A549 (cell line): ENCODE results near the gene SMIM21. TPM values are rescaled to one million over a fixed set of nuclear protein-coding genes. Genes with fewer than 3 reads are reported as not detected.

Experiments
- ATAC-seq, 2 experiments: fragments of 200-7000 bp in 1 of 2; fragments of >200 bp in 1 of 2; cut with Nextera tagmentation in 1 of 2; cut with Tn5 transposase in 1 of 2; 3 replicates each; pipeline versions ENCODE4 v1.8.0 to v1.9.1; 2018 to 2020; ENCODE audit warnings: mild to moderate bottlenecking in 1 of 2, moderate library complexity in 1 of 2
- CTCF ChIA-PET: fragments of 300-600 bp; sonication (Branson Sonifier 250); formaldehyde crosslinking; extraction: SDS; loops from one replicate; lab custom pipeline; 2021; ENCODE audit warnings: antibody characterized with exemption, inconsistent platforms; lab: Yijun Ruan, JAX
- POLR2A ChIA-PET: fragments of 350-600 bp; formaldehyde crosslinking; extraction: SDS; loops from one replicate; lab custom pipeline; 2021; ENCODE audit warnings: antibody characterized with exemption, inconsistent platforms; lab: Yijun Ruan, JAX
- DNase-seq, 2 experiments: peaks; one replicate each; pipeline versions ENCODE4 v3.0.0 to v3.0.0-alpha.2; 2011 to 2016; ENCODE audit warnings: low read depth in 1 of 2, low spot score in 1 of 2
- FAIRE-seq: peaks from 2 replicates; lab custom pipeline; 2011; peaks lifted over from hg19 to GRCh38; lab: Jason Lieb, UNC
- H3K27ac ChIP-seq, 2 experiments: fragments of >200 bp; sonication (Bioruptor Twin); formaldehyde crosslinking; 3 replicates each; pipeline ENCODE4 v1.5.1; 2016 to 2017
- H3K4me1 ChIP-seq: fragments of >200 bp; sonication (Bioruptor Twin); formaldehyde crosslinking; 3 replicates; pipeline ENCODE4 v1.6.1; 2016
- H3K4me2 ChIP-seq: fragments of >200 bp; sonication (Bioruptor Twin); formaldehyde crosslinking; 3 replicates; pipeline ENCODE4 v1.6.1; 2016
- H3K4me3 ChIP-seq: fragments of >200 bp; sonication (Bioruptor Twin); formaldehyde crosslinking; 3 replicates; pipeline ENCODE4 v1.5.1; 2016
- H3K9me3 ChIP-seq: fragments of >200 bp; sonication (Bioruptor Twin); formaldehyde crosslinking; 3 replicates; pipeline ENCODE4 v1.6.1; 2016
- CEBPB ChIP-seq, 2 experiments: fragments of >200 bp in 1 of 2; sonication (Bioruptor Twin) in 1 of 2; formaldehyde crosslinking in 1 of 2; IDR thresholded peaks; 2 replicates each; pipeline ENCODE4 v1.6.1; 2012 to 2016
- CHD2 ChIP-seq: fragments of 150-350 bp; IDR thresholded peaks from 2 replicates; pipeline ENCODE4 v1.6.1; 2014; ENCODE audit warnings: low read length; ENCODE audit not compliant: partially characterized antibody
- E2F6 ChIP-seq: IDR thresholded peaks from 2 replicates; pipeline ENCODE4 v1.6.1; 2012; ENCODE audit warnings: low read depth, borderline replicate concordance
- EHF ChIP-seq: fragments of 250-450 bp; sonication (Bioruptor Pico); IDR thresholded peaks from 2 replicates; pipeline ENCODE4 v1.5.0; 2020; ENCODE audit warnings: mild to moderate bottlenecking
- ESRRA ChIP-seq: fragments of 150-350 bp; IDR thresholded peaks from 2 replicates; pipeline ENCODE4 v1.6.1; 2014; ENCODE audit warnings: mild to moderate bottlenecking, low read length, borderline replicate concordance
- FOSL2 ChIP-seq, 2 experiments: fragments of 450-650 bp in 1 of 2; fragments of >200 bp in 1 of 2; sonication (Bioruptor Twin) in 1 of 2; formaldehyde crosslinking; IDR thresholded peaks; 2 replicates each; pipeline versions ENCODE4 v1.5.0 to v1.6.1; 2016 to 2020; ENCODE audit warnings: mild to moderate bottlenecking in 1 of 2, moderate library complexity in 1 of 2
- GATA3 ChIP-seq: IDR thresholded peaks from 2 replicates; pipeline ENCODE4 v1.6.1; 2012; ENCODE audit warnings: borderline replicate concordance
- HES2 ChIP-seq: fragments of >200 bp; sonication (Bioruptor Twin); formaldehyde crosslinking; IDR thresholded peaks from 2 replicates; pipeline ENCODE4 v1.6.1; 2016
- JUNB ChIP-seq: fragments of >200 bp; sonication (Bioruptor Twin); formaldehyde crosslinking; IDR thresholded peaks from 2 replicates; pipeline ENCODE4 v1.6.1; 2016
- NFE2L2 ChIP-seq: fragments of 150-350 bp; conservative IDR thresholded peaks from 2 replicates; pipeline ENCODE4 v1.6.1; 2014; ENCODE audit warnings: low read length
- RAD21 ChIP-seq, 2 experiments: fragments of >200 bp in 1 of 2; sonication (Bioruptor Twin) in 1 of 2; formaldehyde crosslinking in 1 of 2; IDR thresholded peaks in 1 of 2; conservative IDR thresholded peaks in 1 of 2; 2 replicates in 1 of 2; 3 replicates in 1 of 2; pipeline ENCODE4 v1.6.1; 2012 to 2018; ENCODE audit warnings: inconsistent platforms in 1 of 2
- RCOR1 ChIP-seq: fragments of 150-350 bp; IDR thresholded peaks from 2 replicates; pipeline ENCODE4 v1.6.1; 2014; ENCODE audit warnings: antibody characterized with exemption, low read length, low read depth
- RNF2 ChIP-seq: fragments of 200-600 bp; sonication (generic); IDR thresholded peaks from 2 replicates; pipeline ENCODE4 v1.6.1; 2016; ENCODE audit warnings: low read depth, mild to moderate bottlenecking, antibody characterized with exemption, moderate library complexity, borderline replicate concordance
- SMC3 ChIP-seq: fragments of >200 bp; sonication (Bioruptor Twin); formaldehyde crosslinking; IDR thresholded peaks from 3 replicates; pipeline ENCODE4 v1.6.1; 2018; ENCODE audit warnings: inconsistent platforms
- ZC3H11A ChIP-seq: fragments of 450-650 bp; IDR thresholded peaks from 2 replicates; pipeline ENCODE4 v1.6.1; 2014; ENCODE audit warnings: antibody characterized with exemption, mild to moderate bottlenecking
- ZFP36 ChIP-seq: fragments of 450-650 bp; IDR thresholded peaks from 2 replicates; pipeline ENCODE4 v1.6.1; 2014; ENCODE audit warnings: borderline replicate concordance; ENCODE audit not compliant: partially characterized antibody
- ZSCAN20 ChIP-seq: fragments of 250-450 bp; sonication (Bioruptor Pico); IDR thresholded peaks from 2 replicates; pipeline ENCODE4 v1.8.0; 2022; ENCODE audit warnings: mild to moderate bottlenecking, moderate library complexity
- WGBS: methylation state at CpG from one replicate; pipeline ENCODE4 v1.1.6; 2017; ENCODE audit errors: missing lambda C conversion rate; 5-methylcytosine and 5-hydroxymethylcytosine counted together
- polyA plus RNA-seq, 4 experiments: library from polyadenylated mRNA; depleted of rRNA in 3 of 4; stranded (reverse); fragments of >200 nt; fragmentation: RNase III in 1 of 4; extraction: RNeasy Plus Mini Kit Qiagen cat#74134 plus additional on column Dnase treatment in 1 of 4; gene quantifications; 2 replicates in 3 of 4; 3 replicates in 1 of 4; pipeline ENCODE4 v1.2.3, GENCODE V29; 2011 to 2017
- TF ChIP-seq, protein P1 (sequence below): fragments of 450-650 bp; IDR thresholded peaks from 2 replicates; pipeline ENCODE4 v1.6.1; 2014; ENCODE audit warnings: antibody characterized with exemption
- TF ChIP-seq, protein P2 (sequence below): fragments of 150-350 bp; IDR thresholded peaks from 2 replicates; pipeline ENCODE4 v1.6.1; 2014; ENCODE audit warnings: low read depth, mild to moderate bottlenecking, low read length
- TF ChIP-seq, protein P3 (sequence below): fragments of 200-600 bp; sonication (generic); IDR thresholded peaks from 2 replicates; pipeline ENCODE4 v1.6.1; 2016; ENCODE audit warnings: antibody characterized with exemption, mild to moderate bottlenecking, moderate library complexity

The SMIM21 gene
- polyA plus RNA-seq, 2 of the 4 experiments (the other 2 are of a cell fraction): not detected

GRCh38 chr18:75384144-75384543, 43.4 kb downstream of the SMIM21 start (continued):
- TF ChIP-seq E2F6 (no peak), FOSL2 (IDR thresholded peaks at IDR 0.05) (no peak), FOSL2 (CRISPR knock-in tag; IDR thresholded peaks at IDR 0.05) (no peak), HES2 (no peak), ZC3H11A (no peak), NFE2L2 (no peak), RNF2 (no peak), ZFP36 (no peak)

DNA sequence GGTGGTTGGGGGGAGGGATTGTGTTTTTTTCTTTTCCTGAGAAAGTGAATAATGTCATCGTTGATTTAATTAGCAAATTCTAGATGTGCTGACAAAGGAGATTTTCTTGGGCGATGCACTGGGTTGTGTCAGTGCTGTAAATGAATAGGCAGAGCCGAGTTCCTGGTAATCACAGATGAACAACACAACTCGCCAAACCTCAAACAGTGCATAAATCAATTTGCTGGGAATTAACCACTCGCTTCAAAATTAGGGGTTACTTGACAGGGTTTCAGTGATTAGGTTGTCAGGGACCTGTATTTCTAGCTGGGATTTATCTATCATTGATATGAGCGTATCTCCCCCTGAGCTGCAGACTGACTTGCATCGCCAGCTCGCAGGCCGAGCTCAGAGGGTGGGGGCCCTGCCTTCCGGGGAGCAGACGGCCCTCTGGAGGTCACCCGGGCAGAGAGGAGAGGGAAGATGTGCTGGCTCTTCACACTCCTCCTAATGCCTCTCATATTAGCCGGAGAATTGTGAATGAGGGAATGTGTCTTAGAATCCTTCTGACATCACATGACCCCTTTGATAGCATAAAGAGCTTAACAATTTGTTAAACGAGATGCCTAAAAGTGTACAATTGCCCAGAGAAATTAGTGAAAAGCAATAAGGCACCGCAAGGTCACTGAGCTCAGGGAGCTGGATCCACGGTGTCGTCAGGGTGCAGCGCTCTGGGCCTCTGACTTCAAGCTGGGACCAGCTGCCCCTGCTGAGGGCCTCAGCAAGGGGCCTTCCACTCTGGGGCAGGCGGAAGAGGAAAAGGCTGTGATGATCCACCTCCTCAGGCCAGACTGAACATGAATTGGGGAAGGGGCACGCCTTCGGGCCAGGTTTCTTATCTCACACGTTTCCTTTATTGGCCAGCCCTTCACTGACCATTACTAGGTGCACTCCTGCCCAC, 48.9 kb downstream of the SMIM21 start:
- ATAC-seq: no peak
- ChIA-PET POLR2A (no interaction called here), CTCF (no interaction called here)
- Histone ChIP-seq H3K4me2 (no peak overlapping the region), H3K4me1 (no peaks in the 10 kb centered on the region), H3K27ac (no peak overlapping the region), H3K4me3 (no peak overlapping the region), H3K9me3 (no peaks in the 10 kb centered on the region)
- no peak for TF ChIP-seq CEBPB (IDR thresholded peaks at IDR 0.05)
- no peak for TF ChIP-seq RCOR1
- TF ChIP-seq FOSL2 (IDR thresholded peaks at IDR 0.05): no peak
- no peak for TF ChIP-seq FOSL2 (CRISPR knock-in tag; IDR thresholded peaks at IDR 0.05)
- TF ChIP-seq SMC3: no peak
- no peak for TF ChIP-seq HES2
- TF ChIP-seq GATA3: no peak
- TF ChIP-seq, protein P1, sequence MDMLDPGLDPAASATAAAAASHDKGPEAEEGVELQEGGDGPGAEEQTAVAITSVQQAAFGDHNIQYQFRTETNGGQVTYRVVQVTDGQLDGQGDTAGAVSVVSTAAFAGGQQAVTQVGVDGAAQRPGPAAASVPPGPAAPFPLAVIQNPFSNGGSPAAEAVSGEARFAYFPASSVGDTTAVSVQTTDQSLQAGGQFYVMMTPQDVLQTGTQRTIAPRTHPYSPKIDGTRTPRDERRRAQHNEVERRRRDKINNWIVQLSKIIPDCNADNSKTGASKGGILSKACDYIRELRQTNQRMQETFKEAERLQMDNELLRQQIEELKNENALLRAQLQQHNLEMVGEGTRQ: no peak
- TF ChIP-seq, protein P2, sequence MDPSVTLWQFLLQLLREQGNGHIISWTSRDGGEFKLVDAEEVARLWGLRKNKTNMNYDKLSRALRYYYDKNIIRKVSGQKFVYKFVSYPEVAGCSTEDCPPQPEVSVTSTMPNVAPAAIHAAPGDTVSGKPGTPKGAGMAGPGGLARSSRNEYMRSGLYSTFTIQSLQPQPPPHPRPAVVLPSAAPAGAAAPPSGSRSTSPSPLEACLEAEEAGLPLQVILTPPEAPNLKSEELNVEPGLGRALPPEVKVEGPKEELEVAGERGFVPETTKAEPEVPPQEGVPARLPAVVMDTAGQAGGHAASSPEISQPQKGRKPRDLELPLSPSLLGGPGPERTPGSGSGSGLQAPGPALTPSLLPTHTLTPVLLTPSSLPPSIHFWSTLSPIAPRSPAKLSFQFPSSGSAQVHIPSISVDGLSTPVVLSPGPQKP: no peak
- TF ChIP-seq CHD2: no peak
- no peak for TF ChIP-seq ZSCAN20
- no peak for TF ChIP-seq JUNB
- no peak for TF ChIP-seq ZFP36
- no peak for TF ChIP-seq ESRRA
- no peak for TF ChIP-seq EHF (CRISPR knock-in tag)
- no peak for TF ChIP-seq RAD21 (conservative IDR thresholded peaks at IDR 0.05 in 1 of 2, IDR thresholded peaks at IDR 0.05 in 1 of 2)
- TF ChIP-seq RNF2: no peak
- TF ChIP-seq, protein P3, sequence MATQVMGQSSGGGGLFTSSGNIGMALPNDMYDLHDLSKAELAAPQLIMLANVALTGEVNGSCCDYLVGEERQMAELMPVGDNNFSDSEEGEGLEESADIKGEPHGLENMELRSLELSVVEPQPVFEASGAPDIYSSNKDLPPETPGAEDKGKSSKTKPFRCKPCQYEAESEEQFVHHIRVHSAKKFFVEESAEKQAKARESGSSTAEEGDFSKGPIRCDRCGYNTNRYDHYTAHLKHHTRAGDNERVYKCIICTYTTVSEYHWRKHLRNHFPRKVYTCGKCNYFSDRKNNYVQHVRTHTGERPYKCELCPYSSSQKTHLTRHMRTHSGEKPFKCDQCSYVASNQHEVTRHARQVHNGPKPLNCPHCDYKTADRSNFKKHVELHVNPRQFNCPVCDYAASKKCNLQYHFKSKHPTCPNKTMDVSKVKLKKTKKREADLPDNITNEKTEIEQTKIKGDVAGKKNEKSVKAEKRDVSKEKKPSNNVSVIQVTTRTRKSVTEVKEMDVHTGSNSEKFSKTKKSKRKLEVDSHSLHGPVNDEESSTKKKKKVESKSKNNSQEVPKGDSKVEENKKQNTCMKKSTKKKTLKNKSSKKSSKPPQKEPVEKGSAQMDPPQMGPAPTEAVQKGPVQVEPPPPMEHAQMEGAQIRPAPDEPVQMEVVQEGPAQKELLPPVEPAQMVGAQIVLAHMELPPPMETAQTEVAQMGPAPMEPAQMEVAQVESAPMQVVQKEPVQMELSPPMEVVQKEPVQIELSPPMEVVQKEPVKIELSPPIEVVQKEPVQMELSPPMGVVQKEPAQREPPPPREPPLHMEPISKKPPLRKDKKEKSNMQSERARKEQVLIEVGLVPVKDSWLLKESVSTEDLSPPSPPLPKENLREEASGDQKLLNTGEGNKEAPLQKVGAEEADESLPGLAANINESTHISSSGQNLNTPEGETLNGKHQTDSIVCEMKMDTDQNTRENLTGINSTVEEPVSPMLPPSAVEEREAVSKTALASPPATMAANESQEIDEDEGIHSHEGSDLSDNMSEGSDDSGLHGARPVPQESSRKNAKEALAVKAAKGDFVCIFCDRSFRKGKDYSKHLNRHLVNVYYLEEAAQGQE: no peak
- FAIRE-seq: no peak
- DNase-seq: no peak
- WGBS: 77% methylated on average over 15 of the region's 22 CpGs
